SU-DHL-6 (cell line): ENCODE data around the gene ANXA1.

ENCODE experiments used
- H2AFZ ChIP-seq: fragments of 200-600 bp; sonication (generic); 2 replicates; pipeline ENCODE4 v1.6.1; 2014; ENCODE audit warnings: low read depth, mild to moderate bottlenecking, moderate library complexity, mixed read lengths, antibody characterized with exemption, low read length; ENCODE audit not compliant: severe bottlenecking
- H3F3A ChIP-seq: fragments of 200-600 bp; shearing (Covaris generic); 2 replicates; pipeline ENCODE4 v1.6.0; 2016; ENCODE audit warnings: antibody characterized with exemption, mild to moderate bottlenecking; ENCODE audit not compliant: insufficient read depth
- H3K27ac ChIP-seq: fragments of 200-600 bp; sonication (generic); 2 replicates; pipeline ENCODE4 v1.5.1; 2016; ENCODE audit warnings: low read depth, mild to moderate bottlenecking, low read length, moderate library complexity, mixed read lengths
- H3K27me3 ChIP-seq: fragments of 200-600 bp; sonication (generic), shearing (Covaris generic); 2 replicates; pipeline ENCODE4 v1.6.0; 2014; ENCODE audit warnings: mild to moderate bottlenecking, low read length
- H3K36me3 ChIP-seq: fragments of 200-600 bp; sonication (generic); 2 replicates; pipeline ENCODE4 v1.6.1; 2014; ENCODE audit warnings: mild to moderate bottlenecking, low read length, mixed read lengths
- H3K4me2 ChIP-seq: fragments of 300-600, 200-600 bp; shearing (Covaris generic), sonication (generic); 2 replicates; pipeline ENCODE4 v1.6.0; 2014; ENCODE audit warnings: low read length, low read depth, mild to moderate bottlenecking; ENCODE audit not compliant: poor library complexity, severe bottlenecking
- H3K4me3 ChIP-seq: fragments of 200-600 bp; sonication (generic); 2 replicates; pipeline ENCODE4 v1.5.1; 2014; ENCODE audit warnings: antibody characterized with exemption, low read length, mild to moderate bottlenecking, mixed read lengths; ENCODE audit not compliant: insufficient read depth, poor library complexity, severe bottlenecking
- H3K79me2 ChIP-seq: fragments of 200-600 bp; sonication (generic); 2 replicates; pipeline ENCODE4 v1.6.1; 2014; ENCODE audit warnings: mild to moderate bottlenecking, low read length, moderate library complexity; ENCODE audit not compliant: insufficient read depth
- H3K9ac ChIP-seq: fragments of 200-600 bp; sonication (generic); 2 replicates; pipeline ENCODE4 v1.7.0; 2014; ENCODE audit warnings: mild to moderate bottlenecking, low read length
- H3K9me2 ChIP-seq: fragments of 200-600 bp; sonication (generic); replicated peaks from 2 replicates; pipeline ENCODE4 v1.6.1; 2014; ENCODE audit warnings: low read length; ENCODE audit not compliant: insufficient read depth
- H3K9me3 ChIP-seq: fragments of 200-600 bp; sonication (generic); 2 replicates; pipeline ENCODE4 v1.6.1; 2014; ENCODE audit warnings: low read length, mixed read lengths; ENCODE audit not compliant: insufficient read depth
- H4K20me1 ChIP-seq: fragments of 200-600 bp; sonication (generic); 2 replicates; pipeline ENCODE4 v1.6.1; 2014; ENCODE audit warnings: low read depth, mild to moderate bottlenecking, antibody characterized with exemption, low read length, moderate library complexity, mixed read lengths
- EZH2phosphoT487 ChIP-seq: fragments of 200-600 bp; sonication (generic), shearing (Covaris generic); conservative IDR thresholded peaks from 2 replicates; pipeline ENCODE4 v1.6.1; 2018; ENCODE audit warnings: mild to moderate bottlenecking, antibody characterized with exemption, low read length, moderate library complexity, mixed read lengths
- TF ChIP-seq, protein P1 (sequence below): fragments of 200-600 bp; sonication (generic); IDR thresholded peaks from one replicate; pipeline ENCODE4 v1.5.1; 2017; ENCODE audit warnings: antibody characterized with exemption, mild to moderate bottlenecking, low read length, moderate library complexity; ENCODE audit not compliant: insufficient read depth, poor library complexity, severe bottlenecking

The ANXA1 gene

DNA sequence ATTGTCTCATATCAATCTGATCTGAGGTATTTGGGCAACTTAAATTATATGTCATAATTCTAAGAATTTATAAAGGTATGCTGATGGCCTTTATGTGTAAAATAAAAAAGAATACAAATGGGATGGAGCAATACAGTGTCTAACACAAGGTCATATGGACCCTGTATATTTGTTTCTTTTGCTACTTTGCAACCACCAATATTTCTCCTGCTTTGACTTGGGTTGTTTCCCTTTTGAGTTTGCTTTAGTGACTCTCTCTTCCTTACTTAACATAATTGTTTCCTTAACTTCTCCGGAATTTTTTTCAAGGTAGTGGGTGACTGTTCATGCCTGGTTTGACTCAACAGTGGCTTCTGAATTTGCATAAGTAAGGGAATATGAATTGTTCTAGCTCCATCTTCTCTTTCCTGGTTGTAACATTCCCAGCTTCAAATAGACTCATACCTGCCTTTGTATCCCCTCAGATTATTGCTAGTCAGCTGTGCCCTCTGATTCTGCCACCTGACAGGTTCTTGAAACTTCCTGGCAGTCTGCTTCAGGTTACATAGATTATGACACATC, 30.2 kb upstream of the ANXA1 start:
- no peak overlapping the region for H3K4me3 ChIP-seq
- no peak overlapping the region for H3K4me2 ChIP-seq

DNA sequence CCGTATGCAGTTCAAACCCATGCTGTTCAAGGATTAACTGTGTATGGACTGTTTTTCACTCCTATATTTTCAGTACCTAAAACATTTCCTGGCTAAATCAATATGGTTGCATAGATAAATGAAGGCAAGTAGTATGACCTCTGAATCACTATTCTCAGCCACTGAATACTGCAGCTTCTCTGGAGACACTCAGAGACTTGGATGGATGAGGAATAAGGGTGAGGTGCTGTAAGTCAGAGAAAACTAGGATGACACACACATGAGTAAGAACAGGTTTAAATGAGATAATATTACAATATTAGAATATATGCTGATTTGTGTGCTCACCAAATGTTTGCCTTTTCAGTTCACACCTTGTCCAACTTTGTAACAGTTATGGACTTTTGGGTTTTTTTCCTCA, 26.0 kb upstream of the ANXA1 start:
- no peak overlapping the region for H3K27ac ChIP-seq
- H3K79me2 ChIP-seq = no peaks in the 10 kb centered on the region
- no peak for TF ChIP-seq EZH2phosphoT487
- TF ChIP-seq, protein P1, sequence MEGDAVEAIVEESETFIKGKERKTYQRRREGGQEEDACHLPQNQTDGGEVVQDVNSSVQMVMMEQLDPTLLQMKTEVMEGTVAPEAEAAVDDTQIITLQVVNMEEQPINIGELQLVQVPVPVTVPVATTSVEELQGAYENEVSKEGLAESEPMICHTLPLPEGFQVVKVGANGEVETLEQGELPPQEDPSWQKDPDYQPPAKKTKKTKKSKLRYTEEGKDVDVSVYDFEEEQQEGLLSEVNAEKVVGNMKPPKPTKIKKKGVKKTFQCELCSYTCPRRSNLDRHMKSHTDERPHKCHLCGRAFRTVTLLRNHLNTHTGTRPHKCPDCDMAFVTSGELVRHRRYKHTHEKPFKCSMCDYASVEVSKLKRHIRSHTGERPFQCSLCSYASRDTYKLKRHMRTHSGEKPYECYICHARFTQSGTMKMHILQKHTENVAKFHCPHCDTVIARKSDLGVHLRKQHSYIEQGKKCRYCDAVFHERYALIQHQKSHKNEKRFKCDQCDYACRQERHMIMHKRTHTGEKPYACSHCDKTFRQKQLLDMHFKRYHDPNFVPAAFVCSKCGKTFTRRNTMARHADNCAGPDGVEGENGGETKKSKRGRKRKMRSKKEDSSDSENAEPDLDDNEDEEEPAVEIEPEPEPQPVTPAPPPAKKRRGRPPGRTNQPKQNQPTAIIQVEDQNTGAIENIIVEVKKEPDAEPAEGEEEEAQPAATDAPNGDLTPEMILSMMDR = no peak
- H3K36me3 ChIP-seq = no peaks in the 10 kb centered on the region
- no peaks in the 10 kb centered on the region for H3K9me2 ChIP-seq
- H3K9ac ChIP-seq = no peak overlapping the region
- H2AFZ ChIP-seq = no peak overlapping the region
- H3K4me2 ChIP-seq = no peak overlapping the region
- no peaks in the 10 kb centered on the region for H4K20me1 ChIP-seq
- no peak overlapping the region for H3K4me3 ChIP-seq
- H3F3A ChIP-seq = no peaks in the 10 kb centered on the region
- no peaks in the 10 kb centered on the region for H3K9me3 ChIP-seq
- no peaks in the 10 kb centered on the region for H3K27me3 ChIP-seq

More for the DNA sequence above, 30.2 kb upstream of the ANXA1 start:
- Histone ChIP-seq H3K79me2 (no peaks in the 10 kb centered on the region), H3K9ac (no peak overlapping the region), H3K27ac (no peak overlapping the region), H3K36me3 (no peaks in the 10 kb centered on the region), H2AFZ (no peak overlapping the region), H3K9me2 (no peaks in the 10 kb centered on the region), H4K20me1 (no peaks in the 10 kb centered on the region), H3F3A (no peaks in the 10 kb centered on the region), H3K27me3 (no peaks in the 10 kb centered on the region), H3K9me3 (no peaks in the 10 kb centered on the region)
- no peak for TF ChIP-seq EZH2phosphoT487
- TF ChIP-seq, protein P1 = no peak

DNA sequence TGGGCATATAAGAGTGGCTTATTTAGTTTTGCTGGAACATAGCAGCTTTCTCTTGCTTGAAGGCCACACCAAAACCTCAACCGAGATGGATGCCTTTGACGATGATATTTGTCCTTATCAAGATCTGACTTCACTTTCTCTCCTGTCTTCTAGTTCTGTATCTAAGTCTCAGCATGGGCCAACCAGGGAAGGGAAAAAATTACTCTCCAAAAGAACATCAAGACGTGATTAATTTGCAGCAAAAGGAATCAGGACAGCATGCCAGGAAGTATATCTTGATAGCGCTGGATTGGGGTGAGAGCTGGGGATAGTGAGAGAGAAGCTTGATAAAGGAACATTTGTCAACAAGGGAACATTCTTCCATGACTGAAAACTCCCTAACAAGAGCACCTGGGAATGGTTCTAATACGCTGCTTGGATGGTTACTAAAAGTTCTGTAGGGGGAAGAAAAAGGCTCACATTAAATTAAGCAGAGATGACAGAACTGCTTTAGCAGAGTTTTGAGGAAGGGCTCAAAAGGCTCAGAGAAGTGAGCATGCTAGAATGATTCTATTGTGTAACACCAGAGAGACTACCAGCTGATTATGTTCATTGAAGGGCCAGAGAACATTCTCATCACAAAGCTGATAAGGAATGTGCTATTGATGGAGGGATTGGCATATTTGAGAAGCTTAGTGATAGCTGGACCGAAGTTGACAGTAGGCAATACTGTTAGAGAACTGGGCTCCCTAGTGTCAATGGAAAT, 21.6 kb upstream of the ANXA1 start:
- H3K27me3 ChIP-seq = no peaks in the 10 kb centered on the region
- no peak overlapping the region for H3K4me2 ChIP-seq
- H2AFZ ChIP-seq = no peak overlapping the region
- H3K4me3 ChIP-seq = no peak overlapping the region
- no peaks in the 10 kb centered on the region for H3K9me2 ChIP-seq
- H3K9me3 ChIP-seq = no peaks in the 10 kb centered on the region
- no peak overlapping the region for H3K9ac ChIP-seq
- TF ChIP-seq, protein P1 = no peak
- no peak for TF ChIP-seq EZH2phosphoT487
- H3K27ac ChIP-seq = no peak overlapping the region
- no peaks in the 10 kb centered on the region for H3K79me2 ChIP-seq
- H4K20me1 ChIP-seq = no peaks in the 10 kb centered on the region
- H3F3A ChIP-seq = no peaks in the 10 kb centered on the region
- no peaks in the 10 kb centered on the region for H3K36me3 ChIP-seq
